Renal cortex interstitium (tissue), 11 donors: Measurements from ENCODE around the gene MTMR1. TPM values are rescaled to one million over a fixed set of nuclear protein-coding genes. Genes with fewer than 3 reads are reported as not detected.

Experiments used
- DNase-seq, 11 donors: peaks; one replicate each; pipeline ENCODE4 v3.0.0-alpha.2; 2013; ENCODE audit warnings: low read depth in 9 of 11, low spot score in 4 of 11; ENCODE audit errors: extremely low read depth in 1 of 11
- polyA plus RNA-seq, 3 donors: library from polyadenylated mRNA; unstranded; fragments of 120-200 nt; gene quantifications; one replicate each; pipeline ENCODE4 v1.2.1, GENCODE V29; 2013; ENCODE audit not compliant: insufficient read length in 3 of 3

The MTMR1 gene
- polyA plus RNA-seq, 3 donors: 24.2 to 25.0 (median 24.8) TPM

- DNase-seq: peak in 2 of 11 donors; percentile 18 to 24
These were observed 754 bp downstream of the MTMR1 start for GRCh38 chrX:150693725-150694574.

- no peak for DNase-seq
These were observed 1.7 kb downstream of the MTMR1 start for GRCh38 chrX:150694738-150695410.

GRCh38 chrX:150696331-150696730 lies 3.1 kb downstream of the MTMR1 start:
- DNase-seq: no peak

DNA sequence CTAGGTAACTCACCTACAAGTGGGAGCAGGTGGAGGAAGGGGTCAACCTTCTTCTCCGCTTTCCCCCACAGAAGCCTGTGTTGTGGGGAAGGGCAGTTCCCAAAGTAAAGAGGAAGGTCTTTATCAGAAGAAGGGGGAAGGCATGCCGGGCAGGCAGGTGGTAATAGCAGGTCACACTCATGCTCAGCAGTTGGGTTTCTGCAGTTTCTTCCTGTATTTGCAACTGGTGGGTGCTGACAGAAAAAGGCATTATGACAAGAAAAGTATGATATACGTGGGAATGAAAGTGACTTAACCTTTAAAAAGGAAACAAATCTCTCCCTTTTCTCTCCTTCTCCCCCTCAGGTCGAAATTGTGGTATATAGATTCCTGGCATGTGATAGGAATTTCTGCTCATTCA lies 3.7 kb downstream of the MTMR1 start:
- DNase-seq: no peak

GRCh38 chrX:150697641-150698040 lies 4.4 kb downstream of the MTMR1 start:
- no peak for DNase-seq

DNA sequence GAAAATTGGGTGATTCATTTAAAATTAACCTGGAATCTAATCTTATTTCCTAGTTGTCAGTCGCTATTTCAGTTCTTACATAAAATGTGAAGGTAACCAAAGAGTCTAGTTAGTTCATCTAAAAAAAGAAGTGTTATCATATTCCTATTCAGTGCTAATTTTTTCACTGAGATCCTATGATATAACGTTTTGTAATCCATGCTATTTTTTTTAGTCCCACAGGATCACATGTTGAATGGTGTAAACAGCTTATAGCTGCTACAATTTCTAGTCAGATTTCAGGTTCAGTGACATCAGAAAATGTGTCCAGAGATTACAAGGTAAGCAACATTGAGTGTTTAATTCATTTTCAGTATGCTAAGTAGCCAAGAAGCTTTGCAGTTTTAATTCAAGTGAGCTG lies 5.8 kb downstream of the MTMR1 start:
- DNase-seq: no peak

DNA sequence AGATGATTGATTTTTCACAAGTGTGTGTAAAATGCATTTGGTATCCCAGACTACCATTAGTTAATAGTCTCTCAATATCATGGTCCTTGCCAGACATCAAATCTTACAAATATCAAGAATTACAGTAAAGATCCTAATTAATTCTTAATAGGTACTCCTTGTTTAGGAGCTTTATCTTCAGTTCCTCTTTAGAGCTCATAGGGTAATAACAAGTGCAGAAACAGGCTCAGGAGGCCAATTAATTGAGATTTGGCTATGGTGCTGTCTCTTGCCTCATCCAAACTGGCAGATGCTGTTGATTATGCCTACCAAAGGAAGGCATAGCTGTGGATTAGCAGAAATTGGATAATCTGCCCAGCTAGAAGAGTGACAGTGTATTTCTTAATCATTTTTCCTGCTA lies 6.9 kb downstream of the MTMR1 start:
- no peak for DNase-seq

- DNase-seq: no peak
These were observed 8.2 kb downstream of the MTMR1 start for GRCh38 chrX:150701377-150701776.

GRCh38 chrX:150702966-150703694 lies 9.9 kb downstream of the MTMR1 start:
- no peak for DNase-seq

DNA sequence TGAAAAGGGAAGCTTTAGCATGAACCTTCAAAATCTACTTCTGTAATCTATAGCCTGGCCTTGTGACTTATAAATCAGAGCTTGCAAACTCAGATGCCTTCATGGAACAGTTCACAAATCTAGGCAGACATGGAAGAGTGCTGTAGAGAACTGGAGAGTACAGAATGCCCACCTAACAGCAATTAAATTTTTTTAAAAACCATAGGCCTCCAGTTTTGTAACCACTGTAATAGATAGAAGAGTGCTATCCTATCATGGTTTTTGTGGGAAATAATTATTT lies 10.4 kb downstream of the MTMR1 start:
- no peak for DNase-seq

- DNase-seq: no peak
These were observed 10.9 kb downstream of the MTMR1 start for GRCh38 chrX:150704030-150704613.

GRCh38 chrX:150712619-150713018 lies 19.4 kb downstream of the MTMR1 start:
- no peak for DNase-seq

DNA sequence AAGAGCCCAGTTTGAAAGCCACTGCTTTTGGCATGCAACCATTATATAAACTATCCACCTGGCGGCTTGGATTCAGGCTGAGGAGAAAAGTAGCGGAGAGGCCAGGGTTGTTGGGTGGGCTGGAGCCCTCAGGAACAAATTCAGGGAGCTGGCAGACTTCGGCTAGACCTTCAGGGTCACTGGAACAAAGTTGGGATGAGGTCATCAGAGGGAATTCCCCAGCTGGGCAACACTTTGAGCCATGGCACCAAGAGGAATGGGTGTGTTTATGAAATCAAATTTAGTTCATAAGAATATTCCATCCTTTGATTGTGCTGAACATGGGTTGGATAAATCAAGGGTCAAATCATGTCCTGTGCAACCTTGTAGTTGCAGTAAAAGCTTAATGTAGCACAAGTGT lies 22.0 kb downstream of the MTMR1 start:
- no peak for DNase-seq

GRCh38 chrX:150719621-150720020 lies 26.4 kb downstream of the MTMR1 start:
- DNase-seq: no peak

DNA sequence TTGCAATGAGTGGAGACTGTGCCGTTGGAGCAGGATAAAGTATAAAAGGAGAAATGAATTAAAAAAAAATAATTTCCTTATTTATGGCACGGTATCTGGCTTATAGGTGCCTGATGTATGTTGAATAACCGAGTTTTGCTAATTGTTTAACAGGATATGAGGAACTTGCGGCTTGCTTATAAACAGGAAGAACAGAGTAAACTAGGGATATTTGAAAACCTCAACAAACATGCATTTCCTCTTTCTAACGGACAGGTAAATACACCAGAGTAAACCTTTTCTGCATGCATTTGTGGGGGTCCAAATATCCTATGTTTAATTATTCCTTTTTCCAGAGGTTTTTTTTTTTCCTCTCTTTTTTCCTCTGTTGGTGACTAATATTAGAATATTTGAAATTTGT lies 36.8 kb downstream of the MTMR1 start:
- no peak for DNase-seq

- DNase-seq: no peak
These were observed 37.5 kb downstream of the MTMR1 start for GRCh38 chrX:150730719-150731118.

- no peak for DNase-seq
These were observed 38.6 kb downstream of the MTMR1 start for GRCh38 chrX:150731795-150732194.

DNA sequence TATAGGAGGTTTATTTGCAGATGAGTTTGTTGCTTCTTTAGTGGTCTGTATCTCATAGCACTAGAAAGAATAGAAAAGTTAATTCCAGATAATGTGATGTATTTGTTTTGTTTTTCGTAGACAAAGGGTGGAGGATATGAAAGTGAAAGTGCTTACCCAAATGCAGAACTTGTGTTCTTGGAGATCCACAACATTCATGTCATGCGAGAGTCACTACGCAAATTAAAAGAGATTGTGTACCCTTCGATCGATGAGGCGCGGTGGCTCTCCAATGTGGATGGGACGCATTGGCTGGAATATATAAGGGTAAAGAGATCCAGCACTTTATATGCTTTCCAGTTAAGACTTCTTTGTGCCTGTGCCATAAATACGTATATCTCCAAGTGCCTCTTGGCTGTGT lies 43.3 kb downstream of the MTMR1 start:
- DNase-seq: no peak

- no peak for DNase-seq
These were observed 58.9 kb downstream of the MTMR1 start for GRCh38 chrX:150752124-150752523.

DNA sequence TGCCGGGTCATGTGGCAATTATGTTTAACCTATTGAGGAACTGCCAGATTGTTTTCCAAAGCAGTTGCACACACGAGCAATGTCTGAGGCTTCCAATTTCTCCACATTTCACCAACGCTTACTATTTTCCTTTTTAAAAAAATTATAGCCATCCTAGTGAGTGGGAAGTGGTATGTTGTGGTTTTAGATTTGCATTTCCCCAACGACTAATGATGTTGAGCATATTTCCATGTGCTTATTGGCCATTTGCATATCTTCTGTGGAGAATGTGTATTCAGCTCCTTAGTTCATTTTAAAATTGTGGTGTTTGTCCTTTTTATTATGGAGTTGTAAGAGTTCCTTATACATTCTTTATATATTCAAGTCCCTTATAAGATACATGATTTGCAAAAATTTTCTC lies 60.2 kb downstream of the MTMR1 start:
- no peak for DNase-seq
